NCI-H446 (cell line): Measurements from ENCODE around the gene PTPRN.
"Not testable (repeated sequence)": the region's sequence is repeated elsewhere in the genome, so short reads cannot be mapped to it uniquely, and the experiment has no call there.

ENCODE experiments used
- DNase-seq, 2 experiments: peaks; one replicate each; lab custom pipeline; 2025; lab: John Stamatoyannopoulos, UW

The PTPRN gene

DNA sequence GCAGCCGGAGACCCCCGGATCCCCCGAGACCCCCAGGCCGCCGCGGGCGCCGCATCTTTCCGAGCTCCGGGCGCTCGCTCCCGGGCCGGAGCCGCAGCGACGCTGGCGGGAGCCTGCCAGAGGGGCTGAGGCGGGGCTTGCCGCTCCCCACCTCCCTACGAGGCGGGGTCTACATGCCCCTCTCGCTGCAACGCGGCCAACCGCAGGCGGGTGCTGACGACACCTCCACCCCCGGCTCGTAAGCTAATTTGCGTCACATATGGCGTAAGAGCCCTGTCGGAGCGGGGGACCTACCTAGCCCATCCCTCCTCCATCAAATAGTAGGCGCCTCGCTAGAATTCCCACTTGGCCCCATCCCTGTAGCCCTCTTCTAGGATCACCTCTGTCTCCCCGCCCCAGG, at the start of gene PTPRN:
TSS of gene PTPRN (minus strand) at position 124 of the 400 bp plus-strand sequence. CDS start at position 55, 69 bp downstream.
- peak; percentile 54 to 87 for DNase-seq

DNA sequence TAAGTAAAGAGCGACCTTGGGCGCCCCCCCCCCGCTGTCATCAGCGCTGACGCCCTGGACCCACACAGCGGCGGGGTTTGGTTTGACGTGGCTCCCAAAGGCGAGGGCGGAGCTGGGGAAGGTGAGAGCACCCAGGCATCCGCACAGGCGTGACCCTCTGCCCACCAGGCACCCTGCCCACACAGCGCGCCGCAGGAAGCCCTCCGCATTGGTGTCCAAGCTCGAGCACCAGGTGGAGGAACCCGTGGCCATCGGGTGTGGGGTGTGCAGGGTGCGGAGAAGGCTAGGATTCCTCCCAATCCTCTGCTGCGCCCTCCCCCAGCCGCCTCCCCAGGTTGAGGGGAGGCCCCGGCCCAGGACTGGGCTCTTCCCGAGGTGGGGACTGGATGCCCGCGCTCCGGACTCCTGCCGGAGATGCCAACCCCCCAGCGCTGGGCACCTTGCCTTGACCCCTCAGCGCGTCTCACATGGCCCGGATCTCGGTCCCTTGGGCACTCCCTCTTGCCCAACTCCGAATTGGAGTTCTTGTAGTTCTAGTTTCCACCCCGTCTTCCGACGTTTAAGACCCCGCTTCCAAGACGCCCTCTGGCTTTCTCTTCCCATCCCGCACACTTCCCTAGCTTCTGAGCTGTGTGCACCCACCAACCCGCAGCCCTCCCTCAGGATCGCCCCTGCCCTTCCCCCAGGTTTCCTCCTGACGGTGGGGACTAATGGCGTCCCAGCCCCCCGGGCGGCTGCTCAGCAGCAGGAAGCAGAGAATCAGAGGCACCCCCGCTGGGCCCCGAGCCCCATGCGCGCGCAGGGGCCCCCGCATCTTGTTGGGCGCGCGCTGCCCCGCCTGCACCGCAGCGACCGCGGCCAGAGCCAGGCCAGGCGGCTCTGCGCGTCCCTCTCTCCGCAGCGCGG, 49.2 kb upstream of the PTPRN start:
- DNase-seq: no peak

- DNase-seq: no peak
Observed at GRCh38 chr2:219356834-219357233, 47.6 kb upstream of the PTPRN start.

DNA sequence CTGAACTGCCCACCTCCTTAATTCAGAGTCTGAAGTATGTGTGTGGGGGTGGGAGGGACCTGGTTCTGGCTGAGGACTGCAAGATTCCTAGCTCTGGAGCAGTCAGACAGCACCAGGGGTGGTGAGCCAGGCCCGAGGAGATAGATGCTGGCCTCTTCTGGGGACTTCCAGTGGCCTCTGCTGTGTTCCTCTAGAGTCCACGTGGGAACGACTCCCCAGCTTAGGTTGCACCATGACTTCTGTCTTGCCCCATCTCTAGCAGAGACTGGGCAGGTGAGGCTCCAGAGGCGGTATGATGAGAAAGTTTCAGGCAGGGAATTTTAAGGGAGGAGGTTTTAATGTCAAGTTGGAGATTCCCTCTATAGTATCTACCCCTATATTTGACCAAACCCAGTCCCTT, 45.4 kb upstream of the PTPRN start:
- DNase-seq: no peak

- no peak for DNase-seq
Observed at GRCh38 chr2:219353129-219353528, 43.9 kb upstream of the PTPRN start.

DNA sequence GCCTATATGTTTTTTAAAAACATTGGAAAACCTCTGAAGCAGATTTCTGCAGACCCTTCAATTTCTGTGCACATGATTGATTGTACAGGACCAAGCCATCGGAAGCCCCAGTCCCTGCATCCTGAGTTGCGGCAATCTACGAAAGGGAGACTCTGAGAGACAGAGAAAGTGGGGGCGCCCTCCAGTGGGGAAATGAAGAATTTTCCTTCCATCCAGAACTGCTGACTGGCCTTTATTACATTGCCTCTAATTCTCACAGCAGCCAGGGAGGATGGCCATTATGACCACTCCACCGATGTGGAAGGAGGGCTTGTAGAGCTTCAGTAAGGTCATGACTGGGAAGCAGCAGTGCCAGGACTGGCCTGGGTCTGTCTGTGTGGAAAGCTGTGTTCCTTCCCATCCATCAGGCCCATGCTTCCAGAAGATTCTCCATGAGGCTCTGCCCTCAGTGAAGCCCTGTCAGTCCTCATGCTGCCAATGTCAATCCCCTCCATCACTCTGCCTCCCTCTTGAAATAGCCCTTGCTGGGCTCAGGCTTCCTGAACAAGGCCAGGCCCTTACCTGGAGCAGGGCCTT, 43.3 kb upstream of the PTPRN start:
- peak; percentile 56 to 59 for DNase-seq

DNA sequence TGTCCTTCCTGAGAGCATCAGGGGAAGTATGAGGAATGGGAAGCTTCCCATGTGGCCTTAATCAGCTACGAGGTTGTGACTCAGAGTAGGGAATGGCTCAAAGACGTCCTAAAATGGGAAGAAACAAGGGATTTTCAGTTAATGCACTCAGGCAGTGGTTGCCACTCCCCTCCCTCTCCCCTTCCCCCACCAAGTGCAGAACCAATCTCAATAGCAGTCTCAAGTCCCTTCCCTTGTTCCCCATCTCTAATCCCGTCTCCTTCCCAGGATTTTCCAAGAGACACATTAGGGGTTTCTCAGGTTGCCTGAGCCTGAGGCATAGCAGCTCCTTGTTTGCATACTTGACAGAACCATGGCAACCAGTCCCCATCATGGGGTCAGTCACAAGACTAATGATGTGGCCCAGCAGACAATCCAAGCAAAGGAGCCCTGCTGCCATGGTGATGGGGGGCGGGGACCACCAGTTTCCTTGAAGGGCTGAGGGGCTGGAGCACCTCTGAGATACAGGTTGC, 41.6 kb upstream of the PTPRN start:
- DNase-seq: no peak

GRCh38 chr2:219350215-219350614, 41.0 kb upstream of the PTPRN start:
- no peak for DNase-seq

DNA sequence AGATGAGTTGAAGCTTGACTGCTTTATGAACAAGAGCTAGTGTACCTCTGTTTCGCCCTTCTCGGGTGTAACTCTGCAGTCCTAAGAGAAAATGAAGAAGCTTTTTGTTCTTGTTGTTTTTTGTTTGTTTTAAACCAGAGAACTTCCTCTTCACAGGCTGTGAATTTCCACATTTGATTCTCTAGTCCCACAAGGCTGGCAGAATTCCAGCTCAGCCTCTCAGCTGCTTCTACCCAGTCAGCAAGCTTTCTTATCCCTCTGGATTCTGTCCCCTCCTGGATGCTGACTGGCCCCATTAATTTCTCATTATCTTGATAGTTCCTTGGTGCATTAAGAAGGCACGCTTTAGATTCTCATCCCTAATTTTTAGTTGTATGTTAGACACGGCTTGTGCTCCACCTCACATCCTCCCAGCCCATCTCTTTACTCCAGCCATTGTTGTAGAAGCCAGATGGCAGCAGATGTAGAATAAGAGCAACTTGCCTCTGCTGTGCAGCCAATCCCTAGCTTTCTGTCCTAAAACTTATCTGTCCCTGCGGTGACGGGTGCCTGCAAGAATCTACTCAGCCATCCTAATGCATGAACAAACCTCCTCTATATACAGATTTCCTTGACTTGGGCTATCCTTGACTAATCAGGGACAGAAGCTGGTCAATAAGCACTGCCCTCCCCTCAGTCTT, 35.7 kb upstream of the PTPRN start:
- DNase-seq: peak; percentile 3 to 60

DNA sequence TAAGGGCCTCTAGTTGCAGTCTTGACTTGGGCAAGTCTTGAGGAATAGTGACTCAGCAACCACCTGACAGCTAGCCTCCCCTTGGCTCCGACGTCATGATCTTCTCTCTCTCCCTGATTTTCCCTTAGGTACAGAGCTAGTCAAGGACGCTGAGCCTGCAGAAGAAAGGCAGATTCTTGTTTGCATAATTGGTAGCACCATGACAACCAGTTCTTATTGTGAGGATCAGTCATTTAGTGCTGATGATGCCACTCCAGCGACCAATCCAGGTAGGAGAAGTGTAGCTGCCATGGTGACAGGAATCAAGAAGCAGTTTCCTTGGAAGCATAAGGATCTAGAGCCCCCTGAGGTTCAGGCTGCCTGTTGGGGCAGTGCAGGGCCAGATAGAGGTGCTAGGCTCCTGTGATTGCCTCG, 26.2 kb upstream of the PTPRN start:
- no peak for DNase-seq

GRCh38 chr2:219334076-219334475, 24.9 kb upstream of the PTPRN start:
- DNase-seq: no peak

DNA sequence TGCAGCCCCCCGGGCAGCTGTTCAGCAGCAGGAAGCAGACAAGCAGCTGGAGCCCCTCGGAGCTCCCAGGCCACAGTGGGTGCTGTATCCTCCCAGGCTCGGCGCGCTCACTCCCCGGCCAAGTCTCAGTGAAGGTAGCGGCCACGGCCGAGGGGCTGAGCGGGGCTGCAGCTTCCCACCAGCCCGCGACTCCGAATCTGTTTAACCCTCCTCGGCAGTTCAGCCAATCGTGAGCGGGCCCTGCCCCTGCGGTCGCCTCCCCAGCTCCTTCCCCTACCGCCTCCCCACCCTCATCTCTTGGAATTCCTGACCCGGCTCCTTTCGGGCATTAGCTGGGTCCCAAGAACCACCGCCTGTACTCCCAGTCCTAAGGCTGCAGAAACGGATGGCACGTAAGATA, 23.3 kb upstream of the PTPRN start, which contains the start of gene RESP18:
TSS of gene RESP18 (minus strand) at position 203 of the 400 bp plus-strand sequence.
- DNase-seq: no peak

GRCh38 chr2:219331560-219332213, 22.5 kb upstream of the PTPRN start:
- no peak for DNase-seq

DNA sequence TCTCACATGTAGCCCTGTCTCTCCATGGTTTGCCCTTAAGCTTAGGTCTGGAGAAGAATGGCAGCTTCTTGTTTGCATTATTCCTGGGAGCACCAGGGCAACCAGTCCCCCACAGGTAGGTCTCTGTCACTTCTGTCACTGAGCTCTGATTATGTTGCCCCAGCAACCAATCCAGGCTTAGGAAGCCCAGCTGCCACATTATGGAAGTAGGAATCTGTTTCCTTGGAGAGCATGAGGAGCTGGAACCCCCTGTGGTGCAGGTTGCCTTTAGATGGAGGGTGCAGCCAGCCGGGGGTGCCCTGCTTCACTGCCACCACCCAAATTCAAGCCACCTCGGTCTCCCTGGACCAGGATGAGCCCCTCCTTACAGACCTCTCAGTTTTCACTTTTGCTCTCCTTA, 18.5 kb upstream of the PTPRN start:
- DNase-seq: no peak

GRCh38 chr2:219325657-219326315, 16.6 kb upstream of the PTPRN start:
- DNase-seq: no peak

GRCh38 chr2:219325136-219325535, 15.9 kb upstream of the PTPRN start:
- no peak for DNase-seq

DNA sequence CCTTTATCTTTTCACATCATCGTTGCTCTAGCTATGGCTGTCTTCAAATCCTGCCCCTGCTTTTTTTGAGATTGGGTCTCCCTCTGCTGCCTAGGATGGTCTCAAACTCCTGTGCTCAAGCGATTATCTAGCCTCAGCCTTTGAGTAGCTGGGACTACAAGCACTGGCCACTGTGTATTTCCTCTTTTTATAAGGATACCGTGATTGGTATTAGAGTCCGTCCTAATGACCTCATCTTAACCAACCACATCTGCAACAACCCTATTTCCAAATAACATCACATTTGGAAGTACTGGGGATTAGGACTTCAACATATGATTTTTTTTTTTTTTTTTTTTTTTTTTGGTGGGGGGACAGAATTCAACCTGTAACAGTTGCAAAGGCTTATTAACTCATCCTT, 14.2 kb upstream of the PTPRN start:
- DNase-seq: no peak

DNA sequence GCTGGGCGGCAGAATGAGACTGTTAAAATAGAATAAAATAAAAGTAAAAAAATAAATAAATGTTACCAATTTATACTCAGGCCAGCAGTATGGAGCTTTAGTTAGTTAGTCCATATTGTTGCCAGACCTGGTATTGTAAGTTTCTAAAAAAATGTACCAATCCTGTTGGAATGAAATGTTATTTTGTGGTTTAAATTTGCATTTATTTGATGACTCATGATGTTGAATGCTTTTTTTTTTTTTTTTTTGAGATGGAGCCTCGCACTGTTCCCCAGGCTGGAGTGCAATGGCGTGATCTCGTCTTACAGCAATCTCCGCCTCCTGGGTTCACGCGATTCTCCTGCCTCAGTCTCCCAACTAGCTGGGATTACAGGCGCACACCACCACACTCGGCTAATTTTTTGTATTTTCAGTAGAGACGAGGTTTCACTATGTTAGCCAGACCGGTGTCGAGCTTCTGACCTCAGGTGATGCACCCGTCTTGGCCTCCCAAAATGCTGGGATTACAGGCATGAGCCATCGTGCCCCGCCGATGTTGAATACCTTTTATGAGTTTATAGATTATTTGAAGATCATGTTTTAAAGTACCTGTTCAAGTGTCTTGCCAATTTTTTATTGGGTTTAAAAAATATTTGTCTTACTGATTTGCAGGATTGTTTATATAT, 5.7 kb upstream of the PTPRN start:
- DNase-seq: no peak

DNA sequence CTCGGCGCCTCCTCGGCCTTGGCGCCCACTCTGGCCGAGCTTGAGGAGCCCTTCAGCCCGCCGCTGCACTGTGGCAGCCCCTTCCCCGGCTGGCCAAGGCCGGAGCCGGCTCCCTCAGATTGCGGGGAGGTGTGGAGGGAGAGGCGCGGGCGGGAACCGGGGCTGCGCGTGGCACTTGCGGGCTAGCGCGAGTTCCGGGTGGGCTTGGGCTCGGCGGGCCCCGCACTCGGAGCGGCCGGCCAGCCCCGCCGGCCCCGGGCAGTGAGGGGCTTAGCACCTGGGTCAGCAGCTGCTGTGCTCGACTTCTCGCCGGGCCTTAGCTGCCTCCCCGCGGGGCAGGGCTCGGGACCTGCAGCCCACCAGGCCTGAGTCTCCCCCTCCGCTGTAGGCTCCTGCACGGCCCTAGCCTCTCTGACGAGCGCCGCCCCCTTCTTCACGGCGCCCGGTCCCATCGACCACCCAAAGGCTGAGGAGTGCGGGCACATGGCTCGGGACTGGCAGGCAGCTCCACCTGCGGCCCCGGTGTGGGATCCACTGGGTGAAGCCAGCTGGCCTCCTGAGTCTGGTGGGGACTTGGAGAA, 3.6 kb upstream of the PTPRN start:
- DNase-seq: not testable (repeated sequence)
